Central memory CD4-positive, alpha-beta T cell (primary cell): ENCODE measurements around the gene CTNNA2.

Experiments
- DNase-seq: peaks from one replicate; pipeline ENCODE4 v3.0.0; 2022

Gene CTNNA2

DNA sequence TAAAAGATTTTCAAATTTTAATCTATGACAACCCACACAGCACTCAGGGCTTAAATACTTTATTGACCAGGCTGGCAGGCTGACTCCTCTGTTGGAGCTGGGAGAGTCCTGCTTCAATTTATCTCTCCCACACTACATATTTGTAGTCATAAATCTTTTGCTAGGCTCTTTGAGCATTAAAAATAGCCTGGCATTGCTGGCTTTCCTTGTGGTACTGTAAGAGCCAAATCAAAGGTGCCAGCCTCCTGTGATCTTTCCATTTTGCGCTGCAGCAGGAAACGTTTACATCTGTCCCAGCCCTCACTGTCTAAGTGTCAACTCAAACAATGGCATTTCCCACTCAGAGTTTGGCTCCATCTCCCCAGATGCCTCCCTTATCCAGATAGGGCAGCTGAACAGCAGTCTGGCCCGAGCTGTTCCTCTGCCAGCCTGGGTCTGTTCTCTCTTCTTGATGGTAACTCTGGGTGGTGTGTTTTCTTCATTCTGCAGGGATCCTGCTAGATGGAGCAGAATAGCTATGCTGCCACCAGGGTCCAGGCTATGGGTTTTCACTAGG, 729.6 kb downstream of the CTNNA2 start:
- no peak for DNase-seq

DNA sequence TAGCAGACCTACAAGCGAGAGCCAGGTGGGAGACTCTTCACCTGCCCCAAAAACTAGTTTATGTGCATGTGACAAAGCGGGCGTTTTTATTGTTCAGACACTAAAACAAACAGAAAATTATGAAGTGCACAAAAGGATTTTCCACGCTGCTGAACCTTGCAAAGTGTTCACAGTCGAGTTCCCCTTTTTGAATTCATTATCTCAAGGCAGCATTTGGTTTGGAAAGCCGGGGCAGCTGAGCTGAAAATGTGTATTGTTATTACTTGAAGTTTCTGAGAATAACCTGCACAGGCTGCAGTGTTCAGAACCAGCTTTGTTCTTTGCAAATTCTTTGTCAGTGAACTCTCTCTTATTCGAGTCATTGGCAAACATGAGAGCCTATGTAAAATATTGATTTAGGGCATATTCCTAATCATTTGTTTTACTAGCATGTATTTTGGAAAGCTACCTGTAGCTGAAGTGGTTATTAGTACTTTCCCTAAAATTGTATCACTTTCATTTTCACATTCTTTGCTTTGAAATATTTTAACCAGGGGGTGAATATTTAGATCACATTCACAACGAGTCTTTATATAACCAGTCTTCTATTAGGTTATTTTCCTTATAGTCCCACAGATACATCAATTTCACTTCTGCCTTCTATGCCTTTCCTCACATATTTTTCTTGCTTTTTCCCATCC, 732.2 kb downstream of the CTNNA2 start:
- no peak for DNase-seq

GRCh38 chr2:80246534-80246933, 733.7 kb downstream of the CTNNA2 start:
- DNase-seq, result no peak

GRCh38 chr2:80247339-80247738, 734.5 kb downstream of the CTNNA2 start:
- DNase-seq, result no peak

- no peak for DNase-seq
Observed at GRCh38 chr2:80248146-80248545, 735.3 kb downstream of the CTNNA2 start.

DNA sequence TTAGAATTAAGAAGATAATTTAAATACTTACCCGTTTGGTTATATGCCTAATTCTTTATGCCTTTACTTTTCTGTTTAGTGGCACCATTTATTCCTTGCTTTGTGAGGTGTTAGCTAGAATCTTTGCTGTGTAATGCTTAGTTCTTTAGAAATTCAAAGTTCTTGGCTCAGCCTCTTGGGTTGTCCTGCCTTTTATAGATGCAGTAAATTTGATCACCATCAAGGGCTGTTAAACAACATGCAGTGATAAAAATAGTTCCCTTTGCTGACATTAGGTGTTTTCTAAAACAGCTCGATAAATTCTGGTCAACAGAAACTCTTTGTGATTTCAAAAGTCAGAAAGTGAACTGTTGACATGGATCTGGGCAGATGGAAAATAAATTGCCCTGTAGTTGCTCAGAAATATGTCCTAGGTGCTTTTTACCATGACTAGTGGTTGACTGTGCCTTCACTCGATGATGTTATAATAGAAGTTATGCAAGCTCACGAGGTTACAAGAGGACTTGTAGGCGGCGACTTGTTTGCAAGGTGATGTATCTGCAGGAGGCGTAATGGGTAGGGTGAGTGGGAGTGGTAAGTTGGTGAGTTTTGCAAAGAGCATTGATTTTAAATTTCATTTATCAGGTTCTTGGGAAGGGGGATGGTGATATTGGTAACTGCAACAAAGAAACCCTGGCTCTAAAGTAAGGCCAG, 739.6 kb downstream of the CTNNA2 start:
- no peak for DNase-seq

- no peak for DNase-seq
Observed at GRCh38 chr2:80255918-80256781, 743.3 kb downstream of the CTNNA2 start.

- DNase-seq, result no peak
Observed at GRCh38 chr2:80256782-80257167, 743.9 kb downstream of the CTNNA2 start.

DNA sequence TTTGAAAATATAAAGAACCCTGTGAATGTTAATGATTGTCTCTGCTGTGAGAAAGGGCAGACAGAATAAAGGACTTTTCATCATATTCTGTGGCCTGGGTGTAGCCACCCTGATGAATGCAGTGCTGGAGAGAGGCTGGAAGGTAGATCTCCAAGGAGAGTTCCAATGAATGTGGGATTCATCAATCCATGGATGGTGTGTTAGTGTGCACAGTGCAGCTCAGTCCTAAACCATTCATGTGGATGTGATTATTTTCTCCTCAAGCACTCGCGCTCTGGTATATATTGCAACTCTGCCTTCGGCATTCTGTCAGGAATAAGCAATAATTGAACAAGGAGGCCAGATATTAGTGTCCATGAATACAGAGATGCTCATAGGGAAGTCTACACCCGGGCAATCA, 744.6 kb downstream of the CTNNA2 start:
- no peak for DNase-seq

DNA sequence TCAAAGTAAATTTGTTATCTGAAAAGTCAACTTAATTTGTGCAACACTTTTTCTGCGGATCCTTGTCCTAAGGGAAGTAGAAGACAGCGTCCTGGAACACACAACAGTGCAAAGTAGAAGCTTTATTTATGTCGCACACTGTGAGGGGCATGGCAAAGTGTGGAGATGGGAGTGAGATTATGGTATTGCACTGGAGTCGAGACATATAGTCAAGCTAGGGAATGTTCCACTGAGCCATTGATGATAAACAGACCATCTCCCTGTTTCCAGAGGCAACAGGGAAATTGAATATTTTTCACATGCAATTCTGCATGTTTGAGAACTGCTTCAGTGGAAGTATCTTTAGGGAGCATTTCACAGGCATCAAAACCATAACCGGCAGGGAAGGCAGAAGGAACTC, 745.5 kb downstream of the CTNNA2 start:
- DNase-seq, result no peak

- DNase-seq, result no peak
Observed at GRCh38 chr2:80258793-80259192, 745.9 kb downstream of the CTNNA2 start.

DNA sequence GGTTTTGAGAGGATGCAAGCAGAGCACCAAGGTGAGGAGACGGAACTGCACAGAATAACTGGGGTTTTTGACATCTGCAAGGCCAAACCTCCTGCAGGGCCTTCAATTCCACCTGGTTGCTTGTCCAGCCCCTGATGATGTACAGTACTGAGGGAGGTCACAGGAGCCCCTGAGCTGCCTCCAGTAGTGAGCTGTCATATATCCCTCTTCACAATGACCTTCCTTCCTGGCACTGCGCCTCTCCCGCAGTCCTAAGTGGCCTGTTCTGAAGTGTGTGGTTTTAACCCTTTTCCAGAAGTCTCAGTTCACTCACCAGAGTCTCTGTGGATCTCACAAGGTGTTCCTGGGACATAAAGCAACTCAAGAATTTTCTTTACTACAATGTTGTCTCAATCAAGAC, 746.4 kb downstream of the CTNNA2 start:
- no peak for DNase-seq

DNA sequence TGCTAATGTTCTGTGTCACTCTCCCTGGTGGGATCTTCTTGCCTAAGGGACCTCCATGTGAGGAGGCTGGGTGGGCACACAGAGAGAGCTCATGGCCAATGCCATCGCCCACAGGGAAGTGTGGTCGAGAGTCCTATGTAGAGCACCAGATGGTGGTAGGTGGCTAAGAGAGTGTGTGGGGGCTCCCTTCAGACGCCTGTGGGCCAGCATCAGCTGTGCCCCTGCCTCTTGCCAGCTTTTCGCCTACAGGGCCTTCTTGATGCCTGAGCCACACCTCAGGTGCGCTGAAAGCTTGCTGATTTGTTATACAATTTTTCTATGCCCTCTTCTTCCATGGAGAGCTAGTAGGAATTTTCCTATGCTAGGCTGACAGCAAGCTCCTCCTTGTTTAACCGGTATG, 753.4 kb downstream of the CTNNA2 start:
- no peak for DNase-seq

GRCh38 chr2:80269806-80270205, 757.0 kb downstream of the CTNNA2 start:
- DNase-seq, result no peak

DNA sequence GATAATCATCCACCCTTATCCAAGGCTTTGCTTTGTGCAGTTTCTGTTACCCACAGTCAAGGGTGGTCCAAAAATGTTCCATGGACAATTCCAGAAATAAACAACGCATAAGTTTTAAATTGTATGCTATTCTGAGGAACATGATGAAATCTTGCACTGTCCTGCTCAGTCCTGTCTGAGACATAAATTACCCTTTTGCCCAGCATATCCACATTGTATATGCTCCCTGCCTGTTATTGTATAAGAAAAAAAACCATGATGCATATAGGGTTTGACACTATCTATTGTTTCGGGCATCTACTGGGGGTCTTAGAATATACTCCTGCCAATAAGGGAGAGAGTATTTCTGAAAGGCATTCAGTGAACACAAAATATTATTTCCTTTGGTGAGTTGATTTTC, 767.7 kb downstream of the CTNNA2 start:
- DNase-seq, result no peak

GRCh38 chr2:80281049-80281448, 768.2 kb downstream of the CTNNA2 start:
- no peak for DNase-seq

DNA sequence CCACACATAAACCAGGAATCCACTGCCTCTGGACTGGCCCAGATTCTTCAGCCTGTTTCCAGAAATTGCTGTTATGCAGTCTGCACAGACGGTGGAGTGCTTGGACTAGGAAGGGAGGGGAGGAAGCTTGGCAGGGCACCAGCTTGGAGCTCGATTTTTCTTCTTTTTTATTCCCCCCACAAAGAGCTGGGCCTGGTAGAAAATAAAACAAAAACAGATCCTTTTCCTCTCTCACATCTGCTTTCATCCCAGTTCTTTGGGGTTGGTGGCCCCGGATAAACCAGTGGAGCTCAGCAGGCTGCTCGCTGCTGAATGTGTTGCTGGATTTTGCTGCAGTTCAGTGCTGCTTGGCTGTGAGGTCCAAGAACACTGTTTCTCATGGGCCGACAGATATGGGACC, 775.7 kb downstream of the CTNNA2 start:
- no peak for DNase-seq

- no peak for DNase-seq
Observed at GRCh38 chr2:80291656-80292055, 778.8 kb downstream of the CTNNA2 start.

DNA sequence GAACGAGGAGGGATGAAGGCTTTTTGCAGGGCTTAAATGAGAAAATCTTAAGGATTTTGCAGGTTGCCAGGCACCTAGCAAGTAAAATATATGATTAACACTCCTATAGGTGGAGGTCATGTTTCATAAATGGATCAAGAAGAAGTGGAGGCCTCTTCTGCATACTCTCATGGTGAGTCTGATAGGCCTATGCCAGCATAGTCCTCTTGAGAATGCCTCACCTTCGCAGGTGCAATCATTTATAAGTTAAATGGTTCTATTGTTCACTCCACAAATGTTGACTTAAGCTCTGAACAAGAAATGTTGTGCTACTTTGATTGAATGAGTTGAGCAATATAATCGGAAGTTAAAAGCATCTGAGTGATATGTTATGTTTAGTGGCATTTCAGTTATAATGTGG, 779.6 kb downstream of the CTNNA2 start:
- DNase-seq, result no peak

DNA sequence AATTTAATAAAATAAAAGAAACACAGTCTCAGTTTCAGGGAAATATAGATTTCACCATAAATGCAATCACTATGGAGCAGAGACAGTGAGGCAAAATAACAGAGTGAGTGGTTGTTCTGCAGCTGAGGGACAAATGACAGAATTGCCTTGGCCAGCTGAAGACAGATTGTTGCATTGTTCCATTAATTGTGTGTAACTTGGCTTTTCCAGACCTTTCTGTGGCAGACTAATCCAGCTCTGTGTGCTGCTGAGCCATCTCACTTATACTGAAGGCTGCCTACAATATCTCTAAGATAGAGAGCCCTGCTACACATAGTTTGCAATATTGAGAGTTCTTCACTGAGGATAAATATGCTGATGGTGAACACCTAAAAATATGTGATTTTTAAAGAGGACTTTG, 780.2 kb downstream of the CTNNA2 start:
- no peak for DNase-seq

GRCh38 chr2:80298954-80299353, 786.1 kb downstream of the CTNNA2 start:
- DNase-seq, result no peak

DNA sequence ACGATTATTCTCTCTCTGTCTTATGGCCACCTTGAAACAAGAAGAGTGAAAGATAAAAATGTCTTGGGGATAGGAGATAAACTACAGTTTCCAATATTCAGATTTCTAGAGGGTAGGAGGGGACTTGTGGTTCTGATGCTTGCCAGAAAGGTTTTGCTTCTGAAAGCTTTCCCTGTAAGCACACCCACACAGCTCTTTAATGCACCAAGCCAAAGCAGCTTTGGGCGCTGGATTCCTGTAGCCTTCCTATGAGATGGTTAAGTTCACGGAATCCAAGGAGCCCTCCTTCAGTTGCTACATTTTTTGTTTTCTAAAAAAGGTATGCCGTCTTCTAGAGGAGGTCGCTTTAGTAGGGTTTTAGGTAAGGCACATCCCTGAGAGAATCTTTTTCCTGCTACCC, 786.8 kb downstream of the CTNNA2 start:
- DNase-seq, result no peak

GRCh38 chr2:80300346-80300745, 787.5 kb downstream of the CTNNA2 start:
- DNase-seq, result no peak

DNA sequence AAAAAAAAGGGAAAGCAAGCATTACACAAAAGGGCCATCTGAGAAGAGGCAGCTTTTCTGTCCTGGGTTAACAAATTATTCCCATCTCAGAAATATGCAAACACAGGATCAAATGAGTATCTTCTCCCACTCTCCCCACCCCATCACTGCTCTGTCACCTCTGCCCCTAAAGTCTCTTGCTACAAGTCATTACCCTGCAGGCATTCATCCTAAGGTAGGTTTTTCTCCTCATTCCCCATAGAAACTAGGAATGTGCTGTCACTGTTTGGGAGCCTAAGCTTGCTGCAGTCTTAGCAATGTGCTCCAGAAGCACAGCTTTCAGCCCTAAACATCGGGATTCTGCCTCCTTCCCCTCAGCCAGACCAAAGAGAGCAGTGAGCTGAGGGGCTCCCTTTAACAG, 788.1 kb downstream of the CTNNA2 start:
- DNase-seq, result no peak
